AG04450 (cell line): ENCODE results near the gene TOP1. TPM values are rescaled to one million over a fixed set of nuclear protein-coding genes. Genes with fewer than 3 reads are reported as not detected.

Source experiments
- CTCF ChIA-PET: fragments of 300-600, 350-600 bp; formaldehyde crosslinking; extraction: SDS; loops from one replicate; lab custom pipeline; 2022; ENCODE audit warnings: antibody characterized with exemption, inconsistent platforms; lab: Charles Lee
- POLR2A ChIA-PET: fragments of 350-600 bp; formaldehyde crosslinking; extraction: SDS; loops from one replicate; lab custom pipeline; 2021; ENCODE audit warnings: antibody characterized with exemption, inconsistent platforms; lab: Yijun Ruan, JAX
- DNase-seq: peaks from one replicate; pipeline ENCODE4 v3.0.0-alpha.2; 2011; ENCODE audit warnings: low read depth, low spot score
- H3K27ac ChIP-seq: one replicate; pipeline ENCODE4 v1.5.1; 2012; ENCODE audit warnings: low read depth, low read length, control low read depth
- H3K27me3 ChIP-seq: one replicate; pipeline ENCODE4 v1.6.0; 2012; ENCODE audit warnings: low read length; ENCODE audit not compliant: control insufficient read depth, insufficient read depth
- H3K4me3 ChIP-seq: 2 replicates; pipeline ENCODE4 v1.5.1; 2011; ENCODE audit warnings: mild to moderate bottlenecking, low read depth, low read length, control low read depth
- H3K9me3 ChIP-seq: 2 replicates; pipeline ENCODE4 v1.5.1; 2012; ENCODE audit warnings: low read length; ENCODE audit not compliant: control insufficient read depth, insufficient read depth
- CTCF ChIP-seq: IDR thresholded peaks from 2 replicates; pipeline ENCODE4 v1.5.1; 2011; ENCODE audit warnings: low read depth, low read length, control low read depth, inconsistent platforms
- polyA plus RNA-seq: library from polyadenylated mRNA; depleted of rRNA; stranded (reverse); fragments of >200 nt; gene quantifications from 2 replicates; pipeline ENCODE4 v1.2.3, GENCODE V29; 2011

Gene TOP1
- polyA plus RNA-seq, 1 experiment: 29.1 TPM

GRCh38 chr20:40982415-40983145 is 46.0 kb upstream of the TOP1 start:
- TF ChIP-seq CTCF: no peak
- Histone ChIP-seq H3K9me3 (peaks cover 4% of the 10 kb centered on the region; the same call in 1 of the 2 replicates), H3K4me3 (no peak overlapping the region), H3K27ac (no peak overlapping the region), H3K27me3 (no peaks in the 10 kb centered on the region)
- POLR2A ChIA-PET: no interaction called here
- DNase-seq: no peak
- CTCF ChIA-PET: interaction anchor here (1.2 to 1.9 kb wide), 5 partner anchors 8 to 428 kb away, joined by 4 to 15 read pairs (median 7); no protein-coding TSS in a partner anchor

GRCh38 chr20:40983898-40984297 is 44.7 kb upstream of the TOP1 start:
- POLR2A ChIA-PET: no interaction called here
- CTCF ChIA-PET: interaction anchor here (1.2 to 1.9 kb wide), 4 partner anchors 9 to 111 kb away, joined by 4 to 15 read pairs (median 10); no protein-coding TSS in a partner anchor
- no peak for DNase-seq
- Histone ChIP-seq H3K27ac (no peak overlapping the region), H3K9me3 (peaks cover 4% of the 10 kb centered on the region; the same call in 1 of the 2 replicates), H3K27me3 (no peaks in the 10 kb centered on the region), H3K4me3 (no peak overlapping the region)
- TF ChIP-seq CTCF: no peak

GRCh38 chr20:40984496-40984895 is 44.1 kb upstream of the TOP1 start:
- TF ChIP-seq CTCF: no peak
- CTCF ChIA-PET: interaction anchor here (0.6 to 1.6 kb wide), 4 partner anchors 16 to 249 kb away, joined by 3 to 10 read pairs (median 4); no protein-coding TSS in a partner anchor
- Histone ChIP-seq H3K9me3 (peaks cover 4% of the 10 kb centered on the region; the same call in 1 of the 2 replicates), H3K4me3 (no peak overlapping the region), H3K27me3 (no peaks in the 10 kb centered on the region), H3K27ac (no peak overlapping the region)
- no peak for DNase-seq
- POLR2A ChIA-PET: no interaction called here

- no peak for TF ChIP-seq CTCF
- POLR2A ChIA-PET: interaction anchor here (0.7 kb wide), 1 partner anchor 129 kb away, joined by 6 read pairs; no protein-coding TSS in a partner anchor
- Histone ChIP-seq H3K4me3 (no peak overlapping the region), H3K9me3 (peaks cover 4% of the 10 kb centered on the region; the same call in 1 of the 2 replicates), H3K27me3 (no peaks in the 10 kb centered on the region), H3K27ac (no peak overlapping the region)
- DNase-seq: no peak
- CTCF ChIA-PET: interaction anchor here (0.7 to 1.1 kb wide), 3 partner anchors 19 to 186 kb away, joined by 3 to 6 read pairs (median 4); no protein-coding TSS in a partner anchor
Measured at GRCh38 chr20:40986774-40987173, 41.8 kb upstream of the TOP1 start.
